Activated CD8-positive, alpha-beta T cell treated with anti-CD3 and anti-CD28 coated beads for 36 hours (primary cell): Measurements from ENCODE around the gene FMNL2. TPM values are rescaled to one million over a fixed set of nuclear protein-coding genes. Genes with fewer than 3 reads are reported as not detected.

Experiments
- ATAC-seq: fragments of 200-7000 bp; cut with Tn5 transposase; one replicate; pipeline ENCODE4 v1.10.0; 2021; ENCODE audit warnings: mild to moderate bottlenecking, moderate library complexity
- CTCF ChIA-PET: fragments of 350-600 bp; sonication (Branson Sonifier 250); formaldehyde crosslinking; loops from one replicate; lab custom pipeline; 2021; ENCODE audit warnings: antibody characterized with exemption; lab: Charles Lee
- POLR2A ChIA-PET: fragments of 350-600 bp; sonication (Branson Sonifier 250); formaldehyde crosslinking; loops from one replicate; lab custom pipeline; 2021; ENCODE audit warnings: antibody characterized with exemption; lab: Charles Lee
- DNase-seq: peaks from one replicate; pipeline ENCODE4 v3.0.0-alpha.2; 2020
- H3K27ac Mint-ChIP-seq: one replicate; pipeline ENCODE4 v1.8.0; 2021; ENCODE audit warnings: mild to moderate bottlenecking, mixed read lengths
- H3K27me3 Mint-ChIP-seq: one replicate; pipeline ENCODE4 v1.8.0; 2021; ENCODE audit warnings: mixed read lengths
- H3K36me3 Mint-ChIP-seq: one replicate; pipeline ENCODE4 v1.8.0; 2021; ENCODE audit warnings: low read depth, mixed read lengths
- H3K4me1 Mint-ChIP-seq: one replicate; pipeline ENCODE4 v1.8.0; 2021; ENCODE audit warnings: low read depth, mixed read lengths
- H3K4me3 Mint-ChIP-seq: one replicate; pipeline ENCODE4 v1.8.0; 2021; ENCODE audit warnings: mild to moderate bottlenecking, moderate library complexity, mixed read lengths
- H3K9me3 Mint-ChIP-seq: one replicate; pipeline ENCODE4 v1.8.0; 2021; ENCODE audit warnings: mixed read lengths
- intact Hi-C: fragments of 100-400 bp; cut with micrococcal nuclease; formaldehyde crosslinking; loops from one replicate; pipeline ENCODE4 v1.10.0; 2022
- total RNA-seq, 2 experiments: library from RNA; stranded (reverse); gene quantifications; one replicate each; pipeline ENCODE4 v1.2.3, GENCODE V29; 2021
- TF ChIP-seq, protein P1 (sequence below): fragments of 200-600 bp; IDR thresholded peaks from one replicate; pipeline ENCODE4 v1.8.0; 2022; ENCODE audit warnings: antibody characterized with exemption, mild to moderate bottlenecking

Gene FMNL2
- total RNA-seq, 2 experiments from 2014 or later = 1.1 TPM

GRCh38 chr2:152489364-152489763 lies 154.4 kb downstream of the FMNL2 start:
- H3K27me3 Mint-ChIP-seq = peaks cover 13% of the 10 kb centered on the region
- H3K27ac Mint-ChIP-seq = no peak overlapping the region
- intact Hi-C loops = no loop called here
- DNase-seq (no peak), ATAC-seq (no peak)
- no peaks in the 10 kb centered on the region for H3K4me1 Mint-ChIP-seq
- POLR2A ChIA-PET = no interaction called here
- H3K36me3 Mint-ChIP-seq = no peaks in the 10 kb centered on the region
- CTCF ChIA-PET = no interaction called here
- TF ChIP-seq, protein P1, sequence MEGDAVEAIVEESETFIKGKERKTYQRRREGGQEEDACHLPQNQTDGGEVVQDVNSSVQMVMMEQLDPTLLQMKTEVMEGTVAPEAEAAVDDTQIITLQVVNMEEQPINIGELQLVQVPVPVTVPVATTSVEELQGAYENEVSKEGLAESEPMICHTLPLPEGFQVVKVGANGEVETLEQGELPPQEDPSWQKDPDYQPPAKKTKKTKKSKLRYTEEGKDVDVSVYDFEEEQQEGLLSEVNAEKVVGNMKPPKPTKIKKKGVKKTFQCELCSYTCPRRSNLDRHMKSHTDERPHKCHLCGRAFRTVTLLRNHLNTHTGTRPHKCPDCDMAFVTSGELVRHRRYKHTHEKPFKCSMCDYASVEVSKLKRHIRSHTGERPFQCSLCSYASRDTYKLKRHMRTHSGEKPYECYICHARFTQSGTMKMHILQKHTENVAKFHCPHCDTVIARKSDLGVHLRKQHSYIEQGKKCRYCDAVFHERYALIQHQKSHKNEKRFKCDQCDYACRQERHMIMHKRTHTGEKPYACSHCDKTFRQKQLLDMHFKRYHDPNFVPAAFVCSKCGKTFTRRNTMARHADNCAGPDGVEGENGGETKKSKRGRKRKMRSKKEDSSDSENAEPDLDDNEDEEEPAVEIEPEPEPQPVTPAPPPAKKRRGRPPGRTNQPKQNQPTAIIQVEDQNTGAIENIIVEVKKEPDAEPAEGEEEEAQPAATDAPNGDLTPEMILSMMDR = no peak
- H3K4me3 Mint-ChIP-seq = no peak overlapping the region
- H3K9me3 Mint-ChIP-seq = no peaks in the 10 kb centered on the region

GRCh38 chr2:152490686-152491455 lies 155.9 kb downstream of the FMNL2 start:
- H3K36me3 Mint-ChIP-seq = no peaks in the 10 kb centered on the region
- no peak overlapping the region for H3K27ac Mint-ChIP-seq
- H3K4me1 Mint-ChIP-seq = no peaks in the 10 kb centered on the region
- ATAC-seq (no peak), DNase-seq (no peak)
- ChIA-PET POLR2A (no interaction called here), CTCF (no interaction called here)
- no peak overlapping the region for H3K4me3 Mint-ChIP-seq
- H3K9me3 Mint-ChIP-seq = no peaks in the 10 kb centered on the region
- TF ChIP-seq, protein P1 = no peak
- intact Hi-C loops = no loop called here
- peaks cover 15% of the 10 kb centered on the region for H3K27me3 Mint-ChIP-seq

GRCh38 chr2:152492131-152492530 lies 157.2 kb downstream of the FMNL2 start:
- CTCF ChIA-PET = no interaction called here
- POLR2A ChIA-PET = no interaction called here
- intact Hi-C loops = no loop called here
- Mint-ChIP-seq H3K4me3 (no peak overlapping the region), H3K27ac (no peak overlapping the region), H3K27me3 (peaks cover 15% of the 10 kb centered on the region), H3K9me3 (no peaks in the 10 kb centered on the region), H3K4me1 (no peaks in the 10 kb centered on the region), H3K36me3 (no peaks in the 10 kb centered on the region)
- TF ChIP-seq, protein P1 = no peak
- DNase-seq = no peak
- no peak for ATAC-seq

DNA sequence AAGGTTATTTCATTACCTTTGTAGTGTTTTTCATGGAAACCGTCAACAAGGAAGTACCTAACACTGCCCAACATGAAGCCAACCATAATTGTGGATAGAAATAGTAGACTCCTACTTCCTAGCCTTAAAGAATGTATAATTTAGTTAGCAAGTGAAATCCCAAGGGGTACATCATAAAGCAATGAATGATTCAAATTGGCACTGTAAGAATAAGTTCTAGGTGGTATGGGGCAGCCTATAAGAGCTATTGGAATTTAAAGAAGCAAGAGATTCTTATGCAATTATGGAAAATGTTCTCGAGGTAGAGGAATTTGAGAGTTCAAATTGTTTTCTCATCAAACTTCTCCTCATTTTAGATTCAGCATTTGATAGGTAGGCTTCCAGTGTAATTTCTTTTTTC lies 157.9 kb downstream of the FMNL2 start:
- H3K27ac Mint-ChIP-seq = no peak overlapping the region
- no peak for DNase-seq
- peaks cover 16% of the 10 kb centered on the region for H3K27me3 Mint-ChIP-seq
- H3K4me1 Mint-ChIP-seq = no peaks in the 10 kb centered on the region
- TF ChIP-seq, protein P1 = no peak
- ChIA-PET POLR2A (no interaction called here), CTCF (no interaction called here)
- H3K4me3 Mint-ChIP-seq = no peak overlapping the region
- ATAC-seq = no peak
- intact Hi-C loops = no loop called here
- no peaks in the 10 kb centered on the region for H3K9me3 Mint-ChIP-seq
- H3K36me3 Mint-ChIP-seq = no peaks in the 10 kb centered on the region

DNA sequence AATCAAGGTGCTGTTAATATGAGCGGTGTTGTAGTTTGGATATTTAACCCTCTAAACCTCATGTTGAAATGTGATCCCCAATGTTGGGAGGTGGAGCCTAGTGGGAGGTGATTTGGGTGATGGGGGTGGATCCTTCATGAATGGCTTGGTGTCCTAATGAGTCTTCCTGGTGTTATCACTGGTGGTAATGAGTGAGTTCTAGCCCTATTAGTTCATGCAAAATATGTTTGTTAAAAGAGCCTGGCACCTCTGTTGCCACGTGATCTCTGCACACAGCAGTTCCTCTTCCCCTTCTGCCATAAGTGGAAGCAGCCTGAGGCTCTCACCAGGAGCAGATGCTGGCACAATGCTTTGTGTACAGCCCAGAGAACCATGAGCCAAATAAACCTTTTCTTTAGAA lies 158.4 kb downstream of the FMNL2 start:
- no peak overlapping the region for H3K4me3 Mint-ChIP-seq
- DNase-seq (no peak), ATAC-seq (no peak)
- TF ChIP-seq, protein P1 = no peak
- H3K27me3 Mint-ChIP-seq = peaks cover 17% of the 10 kb centered on the region
- H3K36me3 Mint-ChIP-seq = no peaks in the 10 kb centered on the region
- intact Hi-C loops = no loop called here
- ChIA-PET CTCF (no interaction called here), POLR2A (no interaction called here)
- H3K27ac Mint-ChIP-seq = no peak overlapping the region
- H3K9me3 Mint-ChIP-seq = no peaks in the 10 kb centered on the region
- no peaks in the 10 kb centered on the region for H3K4me1 Mint-ChIP-seq
